Neural cell (in vitro differentiated cells): ENCODE measurements around the gene LAMB4. TPM values are rescaled to one million over a fixed set of nuclear protein-coding genes. Genes with fewer than 3 reads are reported as not detected.

Source experiments
- H2AFZ ChIP-seq: fragments of 200-600, 300-800 bp; sonication (generic), shearing (Covaris generic); 2 replicates; pipeline ENCODE4 v1.6.0; 2014; ENCODE audit warnings: low read depth, mild to moderate bottlenecking, antibody characterized with exemption, low read length, moderate library complexity
- H3F3A ChIP-seq: fragments of 200-600 bp; shearing (Covaris generic); 2 replicates; pipeline ENCODE4 v1.6.1; 2016; ENCODE audit warnings: mild to moderate bottlenecking, moderate library complexity, mixed read lengths, antibody characterized with exemption, low read length; ENCODE audit not compliant: insufficient read depth, poor library complexity, severe bottlenecking
- H3K27ac ChIP-seq: fragments of 200-600, 300-800 bp; sonication (generic), shearing (Covaris generic); 2 replicates; pipeline ENCODE4 v1.5.1; 2014; ENCODE audit warnings: mild to moderate bottlenecking, low read length, moderate library complexity
- H3K27me3 ChIP-seq: fragments of 300-800, 200-600 bp; sonication (generic), shearing (Covaris generic); 2 replicates; pipeline ENCODE4 v1.6.0; 2014; ENCODE audit warnings: mild to moderate bottlenecking, low read depth, low read length, moderate library complexity; ENCODE audit not compliant: insufficient read depth
- H3K36me3 ChIP-seq: fragments of 300-800, 200-600 bp; sonication (generic), shearing (Covaris generic); 2 replicates; pipeline ENCODE4 v1.5.1; 2014; ENCODE audit warnings: mild to moderate bottlenecking, antibody characterized with exemption, low read length, moderate library complexity; ENCODE audit not compliant: insufficient read depth
- H3K4me2 ChIP-seq: fragments of 300-800, 200-600 bp; sonication (generic), shearing (Covaris generic); 2 replicates; pipeline ENCODE4 v1.6.0; 2014; ENCODE audit warnings: mild to moderate bottlenecking, low read length
- H3K4me3 ChIP-seq: fragments of 300-800, 200-600 bp; sonication (generic), shearing (Covaris generic); 2 replicates; pipeline ENCODE4 v1.5.1; 2014; ENCODE audit warnings: mild to moderate bottlenecking, low read length, moderate library complexity
- H3K79me2 ChIP-seq: fragments of 200-600 bp; shearing (Covaris generic); replicated peaks from 2 replicates; pipeline ENCODE4 v1.6.0; 2014; ENCODE audit warnings: mild to moderate bottlenecking, low read length, moderate library complexity; ENCODE audit not compliant: insufficient read depth
- H3K9ac ChIP-seq: fragments of 300-800, 200-600 bp; sonication (generic), shearing (Covaris generic); 2 replicates; pipeline ENCODE4 v1.6.1; 2016; ENCODE audit warnings: mild to moderate bottlenecking, low read length, mixed read lengths
- H3K9me2 ChIP-seq: fragments of 200-600 bp; shearing (Covaris generic); 2 replicates; pipeline ENCODE4 v1.6.1; 2016; ENCODE audit warnings: mild to moderate bottlenecking, low read length, mixed read lengths; ENCODE audit not compliant: insufficient read depth
- H3K9me3 ChIP-seq: fragments of 200-600, 300-800 bp; sonication (generic), shearing (Covaris generic); 2 replicates; pipeline ENCODE4 v1.6.1; 2016; ENCODE audit warnings: mild to moderate bottlenecking, mixed run types, low read length, moderate library complexity, mixed read lengths
- H4K20me1 ChIP-seq: fragments of 200-600 bp; shearing (Covaris generic); 2 replicates; pipeline ENCODE4 v1.6.1; 2016; ENCODE audit warnings: mild to moderate bottlenecking, mixed run types; ENCODE audit not compliant: insufficient read depth
- EP300 ChIP-seq: fragments of 450-650 bp; conservative IDR thresholded peaks from 2 replicates; pipeline ENCODE4 v1.6.1; 2014; ENCODE audit warnings: antibody characterized with exemption, mild to moderate bottlenecking, moderate library complexity; ENCODE audit not compliant: poor library complexity, severe bottlenecking
- EZH2 ChIP-seq: fragments of 200-600, 300-800 bp; shearing (Covaris generic), sonication (generic); IDR thresholded peaks from 2 replicates; pipeline ENCODE4 v1.6.1; 2014; ENCODE audit warnings: antibody characterized with exemption, low read length, borderline replicate concordance, mild to moderate bottlenecking; ENCODE audit not compliant: insufficient read depth, poor library complexity, severe bottlenecking
- MXI1 ChIP-seq: fragments of 450-650 bp; conservative IDR thresholded peaks from 2 replicates; pipeline ENCODE4 v1.6.1; 2014; ENCODE audit warnings: antibody characterized with exemption, mild to moderate bottlenecking; ENCODE audit not compliant: poor library complexity, severe bottlenecking
- POLR2AphosphoS5 ChIP-seq: IDR thresholded peaks from 2 replicates; pipeline ENCODE4 v1.6.1; 2012
- RAD21 ChIP-seq: fragments of 450-650 bp; conservative IDR thresholded peaks from 2 replicates; pipeline ENCODE4 v1.6.1; 2014; ENCODE audit warnings: antibody characterized with exemption, mild to moderate bottlenecking, moderate library complexity
- SMC3 ChIP-seq: fragments of 450-650 bp; conservative IDR thresholded peaks from 2 replicates; pipeline ENCODE4 v1.6.1; 2014; ENCODE audit warnings: antibody characterized with exemption, mild to moderate bottlenecking, moderate library complexity; ENCODE audit not compliant: poor library complexity
- TAF1 ChIP-seq: IDR thresholded peaks from 2 replicates; pipeline ENCODE4 v1.6.1; 2012; ENCODE audit warnings: low read depth
- polyA plus RNA-seq: library from polyadenylated mRNA; depleted of rRNA; stranded (reverse); fragments of >200 nt; gene quantifications from 2 replicates; pipeline ENCODE4 v1.2.3, GENCODE V29; 2014
- TF ChIP-seq, protein P1 (sequence below): fragments of 450-650 bp; IDR thresholded peaks from 2 replicates; pipeline ENCODE4 v1.5.1; 2014; ENCODE audit warnings: antibody characterized with exemption, mild to moderate bottlenecking, moderate library complexity; ENCODE audit not compliant: poor library complexity, severe bottlenecking
- TF ChIP-seq, protein P2 (sequence below): IDR thresholded peaks from 2 replicates; pipeline ENCODE4 v1.6.1; 2012; ENCODE audit warnings: borderline replicate concordance

Gene LAMB4
- polyA plus RNA-seq, 1 donor from 2014 or later, result 0.16 TPM

DNA sequence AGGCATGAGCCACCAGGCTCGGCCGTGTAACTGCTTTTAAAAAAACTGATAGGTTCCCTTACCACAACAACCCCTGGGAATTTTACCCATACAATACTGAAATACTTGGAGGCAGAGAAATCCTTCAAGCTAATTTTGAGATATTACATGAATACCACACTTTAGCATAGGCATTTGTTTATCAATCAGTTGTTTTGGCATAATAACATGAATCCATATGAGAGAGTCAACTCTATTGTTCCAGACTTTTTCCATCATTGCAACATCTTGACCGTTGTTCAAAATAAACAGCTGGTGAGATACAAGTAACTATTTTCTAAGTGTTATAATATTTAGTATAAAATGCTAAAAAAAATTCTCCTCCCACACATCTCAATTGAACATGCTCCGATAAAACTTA lies 36.8 kb downstream of the LAMB4 start:
- Histone ChIP-seq H2AFZ (no peak overlapping the region), H3K27ac (no peak overlapping the region), H3F3A (peaks cover 4% of the 10 kb centered on the region), H4K20me1 (no peaks in the 10 kb centered on the region), H3K79me2 (no peaks in the 10 kb centered on the region), H3K9ac (no peak overlapping the region), H3K36me3 (no peaks in the 10 kb centered on the region), H3K9me2 (no peaks in the 10 kb centered on the region), H3K4me3 (no peak overlapping the region), H3K4me2 (no peak overlapping the region), H3K9me3 (no peaks in the 10 kb centered on the region), H3K27me3 (no peaks in the 10 kb centered on the region)
- TF ChIP-seq POLR2AphosphoS5, result no peak
- no peak for TF ChIP-seq EP300
- TF ChIP-seq SMC3, result no peak

DNA sequence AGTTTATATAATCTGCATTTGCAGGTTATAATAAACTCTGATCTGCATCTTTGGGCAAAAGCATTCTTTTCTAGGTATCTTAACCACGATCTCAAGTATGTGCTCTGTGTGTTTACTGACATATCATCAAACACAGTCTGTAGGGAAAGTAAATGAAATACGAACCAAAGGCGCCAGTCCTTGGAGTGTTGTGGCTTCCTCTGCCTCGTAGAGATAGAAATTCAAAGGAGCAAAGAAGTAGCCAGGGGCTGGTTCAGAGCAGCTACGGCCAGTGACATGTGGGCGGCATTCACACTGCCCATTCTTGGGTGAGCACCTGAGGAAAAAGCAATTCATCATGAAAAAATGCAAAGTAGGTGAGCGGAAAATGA lies 38.7 kb downstream of the LAMB4 start:
- TF ChIP-seq EP300, result no peak
- TF ChIP-seq POLR2AphosphoS5, result no peak
- TF ChIP-seq, protein P1, sequence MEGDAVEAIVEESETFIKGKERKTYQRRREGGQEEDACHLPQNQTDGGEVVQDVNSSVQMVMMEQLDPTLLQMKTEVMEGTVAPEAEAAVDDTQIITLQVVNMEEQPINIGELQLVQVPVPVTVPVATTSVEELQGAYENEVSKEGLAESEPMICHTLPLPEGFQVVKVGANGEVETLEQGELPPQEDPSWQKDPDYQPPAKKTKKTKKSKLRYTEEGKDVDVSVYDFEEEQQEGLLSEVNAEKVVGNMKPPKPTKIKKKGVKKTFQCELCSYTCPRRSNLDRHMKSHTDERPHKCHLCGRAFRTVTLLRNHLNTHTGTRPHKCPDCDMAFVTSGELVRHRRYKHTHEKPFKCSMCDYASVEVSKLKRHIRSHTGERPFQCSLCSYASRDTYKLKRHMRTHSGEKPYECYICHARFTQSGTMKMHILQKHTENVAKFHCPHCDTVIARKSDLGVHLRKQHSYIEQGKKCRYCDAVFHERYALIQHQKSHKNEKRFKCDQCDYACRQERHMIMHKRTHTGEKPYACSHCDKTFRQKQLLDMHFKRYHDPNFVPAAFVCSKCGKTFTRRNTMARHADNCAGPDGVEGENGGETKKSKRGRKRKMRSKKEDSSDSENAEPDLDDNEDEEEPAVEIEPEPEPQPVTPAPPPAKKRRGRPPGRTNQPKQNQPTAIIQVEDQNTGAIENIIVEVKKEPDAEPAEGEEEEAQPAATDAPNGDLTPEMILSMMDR, result no peak
- TF ChIP-seq TAF1, result no peak
- TF ChIP-seq MXI1, result no peak
- TF ChIP-seq EZH2, result no peak
- TF ChIP-seq, protein P2, sequence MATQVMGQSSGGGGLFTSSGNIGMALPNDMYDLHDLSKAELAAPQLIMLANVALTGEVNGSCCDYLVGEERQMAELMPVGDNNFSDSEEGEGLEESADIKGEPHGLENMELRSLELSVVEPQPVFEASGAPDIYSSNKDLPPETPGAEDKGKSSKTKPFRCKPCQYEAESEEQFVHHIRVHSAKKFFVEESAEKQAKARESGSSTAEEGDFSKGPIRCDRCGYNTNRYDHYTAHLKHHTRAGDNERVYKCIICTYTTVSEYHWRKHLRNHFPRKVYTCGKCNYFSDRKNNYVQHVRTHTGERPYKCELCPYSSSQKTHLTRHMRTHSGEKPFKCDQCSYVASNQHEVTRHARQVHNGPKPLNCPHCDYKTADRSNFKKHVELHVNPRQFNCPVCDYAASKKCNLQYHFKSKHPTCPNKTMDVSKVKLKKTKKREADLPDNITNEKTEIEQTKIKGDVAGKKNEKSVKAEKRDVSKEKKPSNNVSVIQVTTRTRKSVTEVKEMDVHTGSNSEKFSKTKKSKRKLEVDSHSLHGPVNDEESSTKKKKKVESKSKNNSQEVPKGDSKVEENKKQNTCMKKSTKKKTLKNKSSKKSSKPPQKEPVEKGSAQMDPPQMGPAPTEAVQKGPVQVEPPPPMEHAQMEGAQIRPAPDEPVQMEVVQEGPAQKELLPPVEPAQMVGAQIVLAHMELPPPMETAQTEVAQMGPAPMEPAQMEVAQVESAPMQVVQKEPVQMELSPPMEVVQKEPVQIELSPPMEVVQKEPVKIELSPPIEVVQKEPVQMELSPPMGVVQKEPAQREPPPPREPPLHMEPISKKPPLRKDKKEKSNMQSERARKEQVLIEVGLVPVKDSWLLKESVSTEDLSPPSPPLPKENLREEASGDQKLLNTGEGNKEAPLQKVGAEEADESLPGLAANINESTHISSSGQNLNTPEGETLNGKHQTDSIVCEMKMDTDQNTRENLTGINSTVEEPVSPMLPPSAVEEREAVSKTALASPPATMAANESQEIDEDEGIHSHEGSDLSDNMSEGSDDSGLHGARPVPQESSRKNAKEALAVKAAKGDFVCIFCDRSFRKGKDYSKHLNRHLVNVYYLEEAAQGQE, result no peak
- TF ChIP-seq SMC3, result no peak
- TF ChIP-seq RAD21, result no peak
- H3K9ac ChIP-seq, result no peak overlapping the region
- H3K79me2 ChIP-seq, result no peaks in the 10 kb centered on the region
- no peaks in the 10 kb centered on the region for H3K27me3 ChIP-seq
- no peaks in the 10 kb centered on the region for H3K9me3 ChIP-seq
- no peaks in the 10 kb centered on the region for H4K20me1 ChIP-seq
- H3K36me3 ChIP-seq, result no peaks in the 10 kb centered on the region
- H2AFZ ChIP-seq, result no peak overlapping the region
- no peaks in the 10 kb centered on the region for H3K9me2 ChIP-seq
- no peak overlapping the region for H3K27ac ChIP-seq
- H3F3A ChIP-seq, result peaks cover 4% of the 10 kb centered on the region
- no peak overlapping the region for H3K4me2 ChIP-seq
- no peak overlapping the region for H3K4me3 ChIP-seq

DNA sequence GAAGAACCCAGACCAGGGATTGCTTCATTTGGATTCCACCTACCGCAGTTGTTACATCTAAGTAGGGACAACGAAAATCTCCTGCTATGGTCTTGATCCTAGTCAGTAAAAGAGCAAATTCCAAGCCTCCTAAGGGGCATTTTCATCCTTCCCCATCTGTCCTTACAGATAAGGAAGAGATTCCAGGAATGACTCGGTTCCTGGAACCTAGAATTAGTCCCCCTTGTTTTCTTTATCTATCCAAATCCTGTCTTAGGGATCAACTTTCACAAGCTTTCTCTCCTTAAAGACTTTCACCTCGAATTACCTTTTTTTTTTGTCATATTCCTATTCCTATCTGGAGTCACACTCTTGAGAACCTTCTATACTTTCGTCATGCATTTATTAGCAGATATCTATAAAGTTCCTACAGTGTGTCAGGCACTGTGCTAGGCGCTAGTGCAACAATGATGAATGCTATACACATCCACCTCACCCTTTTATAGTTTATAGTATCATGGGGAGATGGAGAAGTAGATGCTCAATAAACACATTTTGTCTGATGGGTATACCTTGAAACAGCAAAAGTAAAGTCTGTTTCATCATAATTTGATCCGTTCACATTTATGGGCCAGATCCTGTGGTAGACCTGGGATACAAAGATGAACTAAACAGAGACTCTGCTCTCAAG lies 39.2 kb downstream of the LAMB4 start:
- Histone ChIP-seq H3K4me3 (no peak overlapping the region), H4K20me1 (no peaks in the 10 kb centered on the region), H3K36me3 (no peaks in the 10 kb centered on the region), H3K9me2 (no peaks in the 10 kb centered on the region), H3K9me3 (no peaks in the 10 kb centered on the region), H2AFZ (no peak overlapping the region), H3K27me3 (no peaks in the 10 kb centered on the region), H3K9ac (no peak overlapping the region), H3K27ac (no peak overlapping the region), H3K79me2 (no peaks in the 10 kb centered on the region), H3F3A (peaks cover 4% of the 10 kb centered on the region), H3K4me2 (no peak overlapping the region)
- no peak for TF ChIP-seq MXI1
- TF ChIP-seq EP300, result no peak
- no peak for TF ChIP-seq TAF1
- TF ChIP-seq, protein P1, result no peak
- TF ChIP-seq, protein P2, result no peak
- TF ChIP-seq SMC3, result no peak
- no peak for TF ChIP-seq POLR2AphosphoS5
- TF ChIP-seq EZH2, result no peak
- TF ChIP-seq RAD21, result no peak
